GM06990 (cell line): ENCODE results near the gene NAT16.

Experiments
- DNase-seq: peaks from one replicate; pipeline ENCODE4 v3.0.0-alpha.2; 2011; ENCODE audit not compliant: insufficient read length; ENCODE audit errors: extremely low read depth
- H3K27me3 ChIP-seq: replicated peaks from 2 replicates; pipeline ENCODE4 v1.6.0; 2011; ENCODE audit warnings: low read length; ENCODE audit not compliant: control insufficient read depth, insufficient read depth
- H3K36me3 ChIP-seq: 2 replicates; pipeline ENCODE4 v1.5.1; 2011; ENCODE audit warnings: low read length; ENCODE audit not compliant: control insufficient read depth, insufficient read depth
- H3K4me3 ChIP-seq: replicated peaks from 2 replicates; pipeline ENCODE4 v1.5.1; 2011; ENCODE audit warnings: low read depth, mild to moderate bottlenecking, control low read depth, low read length
- CTCF ChIP-seq: IDR thresholded peaks from 2 replicates; pipeline ENCODE4 v1.5.1; 2011; ENCODE audit warnings: low read length, control low read depth, mild to moderate bottlenecking, inconsistent platforms; ENCODE audit not compliant: insufficient read depth, poor library complexity, severe bottlenecking

Gene NAT16

GRCh38 chr7:101165075-101165957 lies 14.8 kb downstream of the NAT16 start, which contains the start of gene VGF:
VGF (minus strand) TSS chr7:101165569; CDS start chr7:101164843, 726 bp downstream.
- DNase-seq, result peak; percentile 93
- Histone ChIP-seq H3K36me3 (no peaks in the 10 kb centered on the region), H3K27me3 (no peaks in the 10 kb centered on the region; the same call in none of the 2 replicates), H3K4me3 (peak within 1 kb of the TSS; percentile 45)
- no peak for TF ChIP-seq CTCF

GRCh38 chr7:101164071-101164840 lies 15.8 kb downstream of the NAT16 start:
- peak; percentile 37 for DNase-seq
- H3K27me3 ChIP-seq, result no peaks in the 10 kb centered on the region; the same call in none of the 2 replicates

DNA sequence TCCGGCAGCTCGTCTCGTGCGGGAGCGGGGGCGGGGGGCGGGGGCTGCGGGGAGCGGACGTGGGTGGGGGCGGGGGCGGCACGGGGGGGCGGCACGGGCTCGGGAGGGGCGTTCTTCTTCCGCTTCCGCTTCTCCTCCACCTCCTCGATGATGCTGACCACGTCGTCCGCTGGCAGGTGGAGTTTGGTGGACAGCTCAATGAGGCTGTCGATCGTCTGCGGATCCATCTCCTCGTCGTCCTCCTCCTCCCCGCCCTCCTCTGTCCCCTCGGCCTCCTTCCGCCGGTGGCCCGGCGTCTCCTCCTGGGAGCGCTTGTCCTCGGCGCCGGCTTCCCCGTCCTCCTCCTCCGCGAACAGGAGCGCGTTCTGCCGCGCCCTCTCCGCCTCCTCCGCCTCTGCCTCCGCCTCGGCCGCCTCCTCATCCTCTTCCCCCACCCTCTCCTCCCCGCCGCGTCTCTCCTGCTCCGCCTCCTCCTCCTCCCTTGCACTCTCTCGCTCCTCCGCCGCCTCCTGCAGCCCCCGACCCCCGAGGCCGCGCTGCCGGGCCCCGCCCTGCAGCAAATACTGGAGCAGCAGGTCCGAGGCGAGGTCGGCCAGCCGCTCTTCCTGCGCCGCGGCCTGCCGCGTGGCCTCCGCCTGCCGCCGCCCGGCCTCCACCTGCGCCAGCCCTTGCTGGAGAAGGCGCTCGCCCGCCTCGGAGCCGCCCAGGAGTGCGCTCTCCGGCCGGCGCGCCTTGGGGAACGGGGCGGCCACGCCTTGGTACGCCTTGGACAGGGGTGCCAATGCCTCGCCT lies 16.6 kb downstream of the NAT16 start:
- peaks cover 3% of the 10 kb centered on the region for H3K36me3 ChIP-seq
- no peaks in the 10 kb centered on the region; the same call in none of the 2 replicates for H3K27me3 ChIP-seq
- no peak for TF ChIP-seq CTCF
- H3K4me3 ChIP-seq, result peak overlapping the region; percentile 58
- DNase-seq, result peak; percentile 61

More at GRCh38 chr7:101164071-101164840, 15.8 kb downstream of the NAT16 start:
- H3K4me3 ChIP-seq, result peak overlapping the region; percentile 58; the same call in 1 of the 2 replicates
- TF ChIP-seq CTCF, result no peak
- H3K36me3 ChIP-seq, result peaks cover 1% of the 10 kb centered on the region

DNA sequence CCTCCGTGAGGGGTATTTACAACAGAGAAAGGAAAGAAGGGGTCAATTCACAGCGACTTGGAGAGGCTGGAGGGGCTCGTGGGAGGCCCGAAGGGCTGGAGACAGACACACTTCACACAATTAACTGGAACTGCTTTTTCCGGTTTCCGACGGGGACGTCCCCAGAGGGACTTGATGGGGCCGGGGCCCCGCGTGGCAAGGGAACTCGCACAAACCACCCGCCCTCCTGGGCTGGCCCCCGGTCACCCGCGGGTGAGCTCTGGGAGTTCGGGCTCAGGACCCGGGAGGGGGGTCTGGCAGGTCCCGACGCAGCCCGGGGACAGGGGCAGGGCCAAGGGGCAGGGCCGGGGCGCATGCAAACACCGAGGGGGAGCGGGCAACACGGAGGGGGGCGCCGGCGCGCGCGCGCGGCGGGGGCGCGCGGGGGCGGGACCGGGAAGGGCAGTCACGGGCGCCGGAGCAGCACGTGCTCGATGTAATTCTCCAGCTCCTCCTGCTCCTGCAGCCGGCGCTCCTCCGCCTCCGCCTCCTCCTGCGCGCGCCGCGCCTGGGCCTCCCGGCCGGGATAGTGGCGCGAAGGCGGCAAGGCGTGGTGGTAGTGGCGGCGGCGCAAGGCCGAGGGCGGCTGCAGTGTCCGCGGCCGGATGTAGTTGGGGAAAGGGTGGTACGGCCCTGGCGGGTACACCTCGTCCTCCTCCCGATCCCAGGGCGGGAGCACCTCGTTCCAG lies 17.4 kb downstream of the NAT16 start:
- H3K27me3 ChIP-seq, result no peaks in the 10 kb centered on the region; the same call in none of the 2 replicates
- H3K4me3 ChIP-seq, result peak overlapping the region; percentile 55
- DNase-seq, result peak; percentile 65

More for the DNA sequence above, 17.4 kb downstream of the NAT16 start:
- peaks cover 3% of the 10 kb centered on the region for H3K36me3 ChIP-seq
- TF ChIP-seq CTCF, result no peak
